ENCODE data around the gene LDLRAD4.
A peak's percentile ranks its signal among the peaks of the same experiment; 100 is the strongest.

The LDLRAD4 gene

GRCh38 chr18:13528739-13529392 is 310.3 kb downstream of the LDLRAD4 start:
- no peak for DNase-seq

DNA sequence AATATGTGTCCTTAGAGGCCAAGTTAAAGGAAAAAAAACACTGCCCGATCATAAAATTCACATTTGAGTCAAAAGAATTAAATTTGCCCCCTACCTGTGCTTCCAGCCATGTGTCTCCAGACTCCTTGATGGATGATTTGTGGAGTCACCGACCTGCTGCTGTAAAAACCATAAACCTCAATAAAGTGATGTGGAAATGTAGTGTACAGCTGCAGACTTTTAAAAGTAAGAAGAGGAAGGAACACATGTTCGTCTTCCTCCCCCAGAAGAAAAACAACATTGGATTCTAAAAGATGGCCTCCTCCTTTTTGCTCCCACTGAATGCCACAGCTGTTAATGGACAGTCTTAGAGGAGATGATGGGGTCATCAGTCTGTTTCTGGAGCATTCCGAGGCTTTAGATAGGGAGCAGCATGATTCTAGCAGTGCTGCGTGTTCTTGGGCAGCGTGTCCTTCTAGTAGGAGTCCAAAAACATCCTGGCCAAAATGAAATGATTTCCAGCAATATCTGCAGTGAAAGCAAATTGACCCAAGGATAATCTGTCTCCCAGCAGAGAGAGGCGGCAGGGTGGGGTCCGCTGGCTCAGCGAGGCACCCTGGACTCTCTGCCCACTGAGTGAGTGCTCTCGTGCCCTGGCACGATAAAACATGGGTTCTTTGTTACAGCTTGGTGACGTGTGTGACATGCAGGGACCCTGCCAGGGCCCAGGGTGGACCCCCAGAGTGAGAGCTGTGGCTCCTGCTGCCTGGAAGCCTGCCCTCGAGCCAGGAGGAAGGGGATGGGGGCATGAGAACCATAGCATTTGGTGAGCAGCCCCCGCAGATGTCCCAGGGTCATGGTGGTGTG is 311.7 kb downstream of the LDLRAD4 start:
- DNase-seq = no peak

DNA sequence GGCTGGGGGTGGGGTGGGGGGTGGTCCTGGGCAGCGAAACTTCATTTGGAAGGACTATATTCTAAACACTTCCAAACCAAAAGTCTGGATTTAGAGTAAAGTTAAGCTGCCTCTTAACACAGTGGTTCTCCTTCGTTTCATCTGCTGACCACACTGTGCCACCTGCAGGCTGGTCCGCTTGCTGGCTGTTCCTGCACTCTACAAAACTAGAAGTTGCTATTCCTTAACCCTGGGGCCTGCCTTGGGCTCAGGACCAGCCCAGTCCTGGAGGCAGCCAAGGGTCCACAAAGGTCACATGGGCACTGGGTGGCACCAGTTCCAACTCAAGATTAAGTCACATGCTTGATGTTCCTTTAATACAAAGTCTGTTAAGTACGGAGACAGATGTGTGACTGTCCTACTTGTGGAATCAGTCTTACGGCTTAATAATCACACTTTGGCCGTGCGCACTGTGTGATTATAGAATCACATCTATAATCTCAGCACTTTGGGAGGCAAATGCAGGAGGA is 312.4 kb downstream of the LDLRAD4 start:
- DNase-seq = peak; percentile 40

- DNase-seq = no peak
These were observed 313.2 kb downstream of the LDLRAD4 start for GRCh38 chr18:13531681-13532325.

DNA sequence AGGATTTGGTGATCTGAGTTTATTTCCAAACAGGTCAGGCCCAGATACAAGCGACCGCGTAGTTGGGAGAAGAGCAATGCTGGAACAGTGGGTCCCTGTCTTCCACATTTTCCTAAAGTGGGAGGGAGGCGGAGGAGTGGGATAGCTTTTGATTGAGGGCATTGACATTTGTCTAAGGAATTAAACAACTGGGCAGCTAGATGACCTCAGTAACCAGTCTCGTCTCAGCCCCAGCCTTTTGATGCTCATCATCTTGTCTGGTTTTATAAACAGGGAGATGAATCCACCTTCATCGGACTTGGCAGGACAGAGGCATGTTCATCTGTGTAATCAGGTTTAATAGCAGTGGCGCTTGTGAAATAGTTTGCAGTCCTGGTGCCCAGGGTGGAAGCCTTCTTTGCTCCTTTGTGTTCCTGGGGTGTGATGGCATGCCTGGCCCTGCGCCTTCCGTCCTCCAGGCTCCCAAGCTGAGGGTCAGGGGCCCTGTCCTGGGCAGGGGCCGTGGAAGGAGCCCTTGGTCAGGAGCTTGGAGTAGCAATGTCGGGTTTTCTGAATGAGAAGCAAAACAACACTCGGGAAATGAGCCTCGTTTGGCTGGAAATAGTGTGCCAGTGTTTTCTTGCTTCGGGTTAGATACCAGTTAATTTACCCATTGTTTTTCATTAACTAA is 314.0 kb downstream of the LDLRAD4 start:
- DNase-seq = no peak

GRCh38 chr18:13534631-13535030 is 316.1 kb downstream of the LDLRAD4 start:
- no peak for DNase-seq

DNA sequence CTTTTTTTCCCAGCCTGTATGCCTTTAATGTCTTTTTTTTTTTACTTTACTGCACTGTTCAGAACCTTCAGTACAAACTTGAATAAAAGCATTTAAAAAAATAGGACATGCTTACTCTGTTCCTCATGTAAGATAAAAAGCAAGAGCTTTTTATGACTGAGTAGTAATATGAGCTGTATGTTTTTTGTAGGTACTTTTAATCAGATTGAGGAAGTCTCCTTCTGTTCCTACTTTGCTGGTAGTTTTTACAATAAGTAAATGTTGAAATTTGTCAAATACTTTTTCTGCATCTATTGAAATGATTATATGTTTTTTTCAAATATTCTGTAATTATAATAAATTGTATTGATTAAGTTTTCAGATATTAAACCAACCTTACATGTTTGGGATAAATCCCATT is 318.0 kb downstream of the LDLRAD4 start:
- no peak for DNase-seq

DNA sequence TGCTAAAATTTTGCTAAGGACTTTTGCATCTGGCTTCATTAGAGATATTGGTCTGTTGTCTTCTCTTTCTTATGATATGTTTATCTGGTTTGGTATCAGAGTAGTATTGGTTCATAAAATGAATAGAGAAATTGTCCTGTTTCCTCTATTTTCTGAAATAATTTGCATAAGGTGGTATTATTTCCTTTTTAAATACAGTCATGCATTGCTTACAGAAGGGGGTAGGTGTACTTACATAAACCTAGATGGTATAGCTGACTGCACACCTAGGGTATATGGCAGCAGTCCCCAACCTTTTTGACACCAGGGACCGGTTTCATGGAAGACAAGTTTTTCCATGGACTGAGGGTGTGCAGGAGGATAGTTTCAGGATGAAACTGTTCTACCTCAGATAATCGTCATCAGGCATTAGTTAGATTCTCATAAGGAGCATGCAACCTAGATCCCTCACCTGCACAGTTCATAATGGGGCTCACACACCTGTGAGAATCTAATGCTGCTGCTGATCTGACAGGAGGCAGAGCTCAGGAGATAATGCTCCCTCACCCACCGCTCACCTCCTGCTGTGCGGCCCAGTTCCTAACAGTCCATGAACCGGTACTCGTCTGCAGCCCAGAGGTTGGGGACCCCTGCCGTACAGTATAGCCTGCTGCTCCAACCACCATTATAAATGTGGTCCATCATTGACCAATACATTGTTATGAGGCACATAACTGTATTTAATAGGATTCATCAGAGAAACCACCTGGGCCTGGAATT is 318.6 kb downstream of the LDLRAD4 start:
- DNase-seq = no peak

DNA sequence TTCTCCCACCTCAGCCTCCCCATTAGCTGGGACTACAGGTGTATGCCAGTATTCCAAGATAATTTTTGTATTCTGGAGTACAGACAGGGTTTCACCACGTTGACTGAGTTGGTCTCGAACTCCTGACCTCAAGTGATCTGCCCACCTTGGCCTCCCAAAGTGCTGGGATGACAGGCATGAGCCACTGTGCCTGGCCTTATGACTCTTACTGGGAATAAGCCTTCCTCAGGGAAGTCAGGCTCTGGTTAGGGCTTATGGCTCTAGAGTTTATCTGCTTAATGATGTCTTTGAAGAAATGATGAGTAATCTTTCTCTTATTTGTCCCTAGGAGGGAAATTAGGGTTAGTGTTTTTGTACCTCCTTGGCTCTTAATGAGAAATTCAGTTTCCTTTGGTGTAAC is 320.1 kb downstream of the LDLRAD4 start:
- DNase-seq = no peak

DNA sequence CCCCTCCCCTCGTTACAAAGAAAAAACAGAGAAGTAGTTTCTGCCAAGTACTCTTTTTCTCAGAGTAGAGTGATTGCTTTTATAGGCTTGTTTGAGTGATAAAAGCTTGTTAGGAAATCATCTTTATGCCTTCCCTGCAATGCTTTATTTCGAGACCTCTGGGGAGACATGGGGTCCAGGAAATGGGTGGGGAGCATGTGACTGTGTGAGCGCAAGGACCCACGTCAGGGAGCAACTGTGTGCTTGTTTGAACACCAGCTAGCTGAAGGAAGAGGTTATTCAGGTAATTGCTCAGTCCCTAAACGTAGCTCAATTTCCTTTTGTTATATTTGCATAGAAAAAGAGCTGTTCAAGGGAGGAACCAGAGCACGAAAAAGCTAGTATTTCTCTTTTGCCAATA is 320.5 kb downstream of the LDLRAD4 start:
- peak; percentile 22 for DNase-seq

- no peak for DNase-seq
These were observed 321.4 kb downstream of the LDLRAD4 start for GRCh38 chr18:13539843-13540476.

DNA sequence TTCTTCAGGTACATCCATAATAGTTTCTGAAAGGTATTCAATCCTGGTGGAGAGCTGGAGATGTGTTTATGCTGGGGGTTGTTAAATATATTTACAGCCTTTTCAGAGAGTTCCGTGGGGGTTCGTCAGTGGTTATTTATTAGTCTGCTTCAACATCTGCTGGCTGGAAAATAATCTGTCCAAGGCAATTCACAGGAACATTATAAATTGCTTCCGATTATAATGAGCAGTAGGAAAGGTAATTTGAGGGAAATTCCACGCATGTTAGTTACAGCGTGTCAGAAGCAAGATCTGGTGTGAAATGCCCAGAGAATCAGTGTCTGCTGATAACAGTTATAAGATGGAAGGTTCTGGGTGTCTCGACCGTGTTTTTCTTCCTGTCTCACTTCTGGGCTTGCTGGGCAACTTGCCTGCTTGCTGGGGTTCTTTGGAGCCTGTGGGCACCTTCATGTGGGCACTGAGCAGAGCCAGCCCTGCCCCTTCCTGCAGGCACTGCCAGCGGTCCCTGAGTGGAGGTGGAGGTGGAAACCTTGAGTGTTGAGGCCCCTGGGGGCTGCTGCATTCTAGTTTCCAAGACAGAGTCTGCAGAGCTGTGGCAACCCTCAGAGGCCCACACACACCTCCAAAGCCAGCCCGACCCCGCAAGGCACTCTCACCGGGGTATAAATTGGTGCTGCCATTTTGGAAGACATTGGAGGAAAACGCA is 322.1 kb downstream of the LDLRAD4 start:
- DNase-seq = no peak

- DNase-seq = no peak
These were observed 323.3 kb downstream of the LDLRAD4 start for GRCh38 chr18:13541621-13542519.

DNA sequence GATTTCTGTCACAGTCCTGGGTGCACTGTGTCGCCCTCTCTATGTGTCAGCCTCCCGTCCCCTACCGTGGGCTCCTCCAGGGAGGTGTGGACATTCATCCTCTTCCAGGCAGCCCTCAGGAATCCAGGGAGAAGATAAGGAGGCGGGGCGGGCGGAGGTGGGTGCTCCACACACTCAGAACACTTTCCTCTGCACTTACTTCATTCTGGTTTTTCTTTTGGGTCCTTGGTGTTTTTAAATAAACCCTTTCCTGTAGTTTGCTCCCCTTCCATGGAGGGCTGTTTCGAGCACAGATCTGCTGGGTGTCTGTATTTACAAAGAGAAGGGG is 323.9 kb downstream of the LDLRAD4 start:
- no peak for DNase-seq

- DNase-seq = no peak
These were observed 324.6 kb downstream of the LDLRAD4 start for GRCh38 chr18:13543144-13543543.

- no peak for DNase-seq
These were observed 325.5 kb downstream of the LDLRAD4 start for GRCh38 chr18:13543811-13544732.

DNA sequence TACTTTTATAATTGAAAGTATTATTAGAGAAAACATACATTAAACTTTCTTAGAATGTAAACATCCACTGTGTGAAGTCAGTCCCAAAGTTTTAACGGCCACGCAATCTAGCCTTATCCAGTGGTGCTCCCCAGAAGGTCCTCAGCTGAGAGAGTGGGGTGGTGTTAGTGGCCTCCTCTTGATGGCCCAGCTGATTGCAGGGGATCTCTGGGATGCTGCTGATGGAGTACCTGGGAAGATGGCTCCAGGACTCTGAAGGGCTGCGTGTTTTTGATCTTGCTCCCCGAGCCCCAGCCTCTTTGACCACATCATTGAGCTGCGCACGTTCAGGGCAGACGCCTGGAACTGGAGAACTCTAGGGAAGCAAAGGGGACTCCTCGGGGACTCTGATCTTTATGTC is 326.4 kb downstream of the LDLRAD4 start:
- no peak for DNase-seq

DNA sequence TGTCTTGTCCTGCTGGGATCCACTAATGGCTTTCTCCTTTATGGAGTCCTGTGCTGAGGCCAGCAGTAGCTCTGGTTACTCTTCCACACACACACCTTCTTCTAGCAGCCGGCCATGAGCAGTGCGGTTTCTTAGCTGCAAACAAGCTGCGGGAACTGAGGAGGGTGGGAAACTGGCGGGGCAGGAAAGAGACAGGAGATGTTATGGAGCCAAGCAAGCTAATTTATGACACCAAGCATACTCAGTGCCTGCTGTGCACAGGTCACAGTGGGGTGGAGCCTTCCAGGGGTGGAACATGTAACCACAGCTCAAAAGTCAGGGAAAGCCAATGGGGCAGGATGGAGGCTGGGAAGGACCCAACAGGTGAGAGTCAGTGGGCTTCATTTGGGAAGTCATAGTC is 327.0 kb downstream of the LDLRAD4 start:
- no peak for DNase-seq

DNA sequence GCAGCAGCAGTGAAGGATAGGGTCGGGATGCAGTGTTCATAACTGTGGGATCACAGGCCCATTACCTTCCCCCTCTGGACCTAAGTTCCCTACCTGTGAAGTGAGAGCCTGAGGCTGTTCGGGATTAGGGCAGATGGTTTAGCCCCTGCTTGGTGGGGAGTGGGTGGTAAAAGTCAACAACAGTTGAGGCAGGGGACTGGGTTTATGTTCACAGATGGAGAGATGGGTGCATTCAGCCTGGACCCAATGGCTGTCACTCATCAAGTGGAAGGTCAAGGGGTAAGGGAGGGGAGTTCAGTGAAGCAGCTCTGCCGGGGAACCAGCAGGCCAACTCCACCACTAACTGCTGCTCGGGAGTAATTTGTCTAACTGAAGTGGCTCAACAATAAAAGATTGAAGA is 327.4 kb downstream of the LDLRAD4 start:
- no peak for DNase-seq

Data from COR-L47 (cell line).